T-cell (primary cell): ENCODE data around the gene RNF168. TPM values are rescaled to one million over a fixed set of nuclear protein-coding genes. Genes with fewer than 3 reads are reported as not detected.
"Not testable (repeated sequence)": the region's sequence is repeated elsewhere in the genome, so short reads cannot be mapped to it uniquely, and the experiment has no call there.

Source experiments
- ATAC-seq, 4 experiments: fragments of 200-7000 bp in 3 of 4; fragments of 150-1000 bp in 1 of 4; cut with Tn5 transposase; replicated peaks in 1 of 4; 1 replicate in 3 of 4; 2 replicates in 1 of 4; pipeline ENCODE4 v1.10.0; 2021; ENCODE audit warnings: moderate library complexity in 3 of 4, mild to moderate bottlenecking in 2 of 4, moderate number of reproducible peaks in 1 of 4
- CTCF ChIA-PET, 2 donors: fragments of 300-600 bp; sonication (Branson Sonifier 250); formaldehyde crosslinking; loops; one replicate each; lab custom pipeline; 2022; ENCODE audit warnings: antibody characterized with exemption in 2 of 2; lab: Charles Lee
- POLR2A ChIA-PET, 2 donors: fragments of 300-600 bp; sonication (Branson Sonifier 250); formaldehyde crosslinking; loops; one replicate each; lab custom pipeline; 2022; ENCODE audit warnings: antibody characterized with exemption in 2 of 2; lab: Charles Lee
- DNase-seq, 35 experiments: peaks; one replicate each; pipeline versions ENCODE4 v3.0.0 to v3.0.0-alpha.2; 2013 to 2023
- H3K27ac ChIP-seq: one replicate; pipeline ENCODE4 v1.5.1; 2013; ENCODE audit warnings: low read length
- H3K27me3 ChIP-seq, 2 experiments: replicated peaks in 1 of 2; 1 replicate in 1 of 2; 2 replicates in 1 of 2; pipeline versions ENCODE4 v1.6.1 to v1.7.0; 2013; ENCODE audit warnings: low read length in 1 of 2, mixed read lengths in 1 of 2; ENCODE audit not compliant: control insufficient read depth in 2 of 2, insufficient read depth in 2 of 2; ENCODE audit errors: extremely low read depth in 1 of 2
- H3K36me3 ChIP-seq, 2 donors: 1 replicate in 1 of 2; 2 replicates in 1 of 2; pipeline versions ENCODE4 v1.6.1 to v1.7.0; 2013; ENCODE audit warnings: low read length in 1 of 2; ENCODE audit not compliant: control insufficient read depth in 2 of 2, insufficient read depth in 1 of 2; ENCODE audit errors: extremely low read depth in 1 of 2
- H3K4me1 ChIP-seq, 2 experiments: 1 replicate in 1 of 2; 2 replicates in 1 of 2; pipeline versions ENCODE4 v1.6.1 to v1.7.0; 2013; ENCODE audit warnings: low read length in 2 of 2, mixed read lengths in 1 of 2; ENCODE audit not compliant: insufficient read depth in 2 of 2, control insufficient read depth in 1 of 2; ENCODE audit errors: extremely low read depth in 1 of 2
- H3K4me3 ChIP-seq, 2 donors: 1 replicate in 1 of 2; 2 replicates in 1 of 2; pipeline versions ENCODE4 v1.5.1 to v1.7.0; 2013; ENCODE audit warnings: mild to moderate bottlenecking in 2 of 2, low read length in 1 of 2, moderate library complexity in 1 of 2; ENCODE audit not compliant: control insufficient read depth in 1 of 2; ENCODE audit errors: extremely low read depth in 1 of 2
- H3K9me3 ChIP-seq: 2 replicates; pipeline ENCODE4 v1.7.0; 2013
- H3K27ac Mint-ChIP-seq, 2 donors: one replicate each; pipeline ENCODE4 v1.8.0; 2020 to 2021; ENCODE audit warnings: mild to moderate bottlenecking in 2 of 2, mixed read lengths in 2 of 2
- H3K27me3 Mint-ChIP-seq, 2 donors: one replicate each; pipeline ENCODE4 v1.8.0; 2021 to 2022; ENCODE audit warnings: mixed read lengths in 2 of 2
- H3K36me3 Mint-ChIP-seq: one replicate; pipeline ENCODE4 v1.8.0; 2021; ENCODE audit warnings: mixed read lengths
- H3K4me1 Mint-ChIP-seq, 3 donors: one replicate each; pipeline ENCODE4 v1.8.0; 2020 to 2022; ENCODE audit warnings: mixed read lengths in 3 of 3, mild to moderate bottlenecking in 1 of 3
- H3K4me3 Mint-ChIP-seq, 3 donors: one replicate each; pipeline ENCODE4 v1.8.0; 2020 to 2022; ENCODE audit warnings: mild to moderate bottlenecking in 3 of 3, mixed read lengths in 3 of 3, moderate library complexity in 3 of 3
- H3K9me3 Mint-ChIP-seq, 3 donors: one replicate each; pipeline ENCODE4 v1.8.0; 2020 to 2022; ENCODE audit warnings: mixed read lengths in 3 of 3
- WGBS: methylation state at CpG from one replicate; pipeline ENCODE4 v1.1.5; 2013; ENCODE audit warnings: missing lambda C conversion rate; ENCODE audit not compliant: insufficient coverage; 5-methylcytosine and 5-hydroxymethylcytosine counted together
- total RNA-seq, 35 experiments: library from RNA in 6 of 35; stranded (reverse) in 6 of 35; fragments of 120-200 nt in 1 of 35; gene quantifications; one replicate each; pipeline versions ENCODE4 v1.2.1 to v1.2.4 and lab custom pipeline; 2013 to 2026

RNF168 gene
- total RNA-seq, 5 donors from 2014 or later (not counting 1 experiment from before 2014, with no cell fraction given): 27.1 to 71.2 (median 64.8) TPM

DNA sequence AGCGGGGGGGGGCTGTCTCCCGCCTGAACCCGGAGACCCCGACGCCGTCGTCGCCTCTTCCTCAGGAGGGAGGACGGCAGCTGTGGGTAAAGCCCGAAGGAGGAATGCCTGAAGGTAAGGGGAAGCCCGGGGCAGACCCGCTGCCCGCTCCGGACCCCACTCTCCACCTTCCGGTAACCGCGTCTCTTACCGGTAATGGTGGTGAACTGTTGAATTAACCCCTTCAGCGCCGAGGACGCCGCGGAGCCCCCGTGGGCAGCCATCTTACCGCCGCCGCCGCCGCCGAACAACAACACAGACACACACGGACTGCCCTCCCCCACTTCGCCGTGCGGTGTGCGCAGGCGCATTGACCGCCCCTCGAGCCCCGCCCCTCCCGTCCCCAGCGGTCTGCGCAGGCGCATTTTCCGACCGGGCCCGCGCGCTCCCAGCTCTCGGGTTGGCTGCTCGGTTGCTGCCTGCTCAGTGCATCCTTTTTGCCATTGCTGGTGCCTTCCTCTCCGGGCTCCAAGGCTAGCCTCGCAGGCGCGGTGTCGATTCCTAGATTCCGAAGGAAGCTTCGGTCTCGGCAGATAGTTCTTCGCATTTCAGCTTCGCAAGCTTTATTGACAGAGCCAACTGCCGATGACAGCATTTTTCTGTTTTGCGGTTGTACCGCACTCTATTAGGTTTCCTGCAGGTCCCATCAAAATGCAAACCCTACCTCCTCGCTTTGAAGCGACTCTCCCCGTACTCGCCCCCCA lies 71.3 kb downstream of the RNF168 start, which contains the start of gene UBXN7:
Gene UBXN7, minus strand, starts transcription at position 291 of the 743 bp plus-strand sequence. Its CDS starts 28 bp downstream, at position 263.
- Histone ChIP-seq H3K4me1 (peaks cover 11 to 18% of the 10 kb centered on the region in 2 experiments), H3K4me3 (peak within 1 kb of the TSS; percentile 89 to 100), H3K9me3 (no peaks in the 10 kb centered on the region), H3K27ac (peak within 1 kb of the TSS; percentile 80), H3K27me3 (no peaks in the 10 kb centered on the region), H3K36me3 (peaks cover 0 to 5% of the 10 kb centered on the region in 2 donors)
- WGBS: 0% methylated on average over 54 of the region's 67 CpGs
- Mint-ChIP-seq H3K9me3 (no peaks in the 10 kb centered on the region), H3K27ac (peak within 1 kb of the TSS; percentile 57 to 95), H3K4me3 (peak within 1 kb of the TSS; percentile 73 to 86 (median 81)), H3K4me1 (peaks cover 29 to 32% (median 29%) of the 10 kb centered on the region in 3 donors), H3K36me3 (peaks cover 3% of the 10 kb centered on the region), H3K27me3 (no peaks in the 10 kb centered on the region)
- ChIA-PET CTCF (interaction anchor here (0.5 to 0.9 kb wide), 4 partner anchors 13 to 362 kb away, joined by 6 to 7 read pairs (median 6); no protein-coding TSS in a partner anchor), POLR2A (interaction anchor here in 1 of 2 donors (0.6 kb wide), 1 partner anchor 115 kb away, joined by 5 read pairs; the partner anchor contains the start of gene DYNLT2B)
- DNase-seq (peak; percentile 87 to 99 (median 95)), ATAC-seq (peak; percentile 88 to 89 (median 88))

DNA sequence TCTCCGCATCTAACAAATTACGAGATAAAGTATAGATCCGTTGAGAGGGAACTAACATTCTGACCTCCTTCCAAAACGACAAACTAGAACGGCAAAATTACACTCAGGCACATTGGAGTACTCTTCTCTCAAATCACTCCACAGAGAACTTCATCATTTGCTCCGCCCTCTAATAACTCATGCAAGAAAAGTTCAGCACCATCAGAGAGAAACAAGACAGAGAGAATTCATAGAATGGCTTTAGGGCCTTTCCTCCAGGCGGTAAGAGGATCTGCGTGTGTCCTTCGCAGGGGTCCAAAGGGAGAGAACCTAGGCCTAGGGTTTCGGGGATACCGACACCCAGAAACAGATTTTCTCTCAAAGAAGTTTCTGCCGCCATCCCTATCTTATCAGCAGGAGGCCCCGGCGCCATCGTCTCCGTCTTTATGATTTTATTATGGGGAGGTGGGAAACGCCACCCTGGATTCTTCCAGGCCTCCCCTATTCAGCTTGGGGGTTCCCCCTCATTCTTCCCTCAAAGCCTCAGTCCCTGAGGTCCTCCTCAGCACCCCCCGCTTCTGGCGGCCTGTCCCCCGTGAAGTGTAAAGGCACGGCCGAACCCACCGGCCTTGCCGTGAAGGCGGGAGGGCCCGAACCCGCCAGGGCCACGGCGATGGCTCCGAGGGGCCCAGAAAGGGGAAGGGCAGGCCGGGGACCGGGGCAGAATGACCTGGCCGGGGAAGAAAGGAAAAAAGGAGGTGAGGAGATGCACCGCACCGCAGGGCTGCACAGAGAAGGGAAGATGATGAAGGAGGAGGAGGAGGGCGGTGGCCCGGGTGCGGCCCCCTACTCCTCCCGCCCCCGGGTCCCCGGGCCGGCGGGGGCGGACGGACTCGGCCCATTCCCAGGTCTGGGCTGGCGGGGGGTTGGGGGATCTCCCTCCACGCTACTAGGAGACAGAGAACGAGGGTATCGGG lies 72.1 kb downstream of the RNF168 start:
- Mint-ChIP-seq H3K27me3 (no peaks in the 10 kb centered on the region), H3K36me3 (peaks cover 7% of the 10 kb centered on the region), H3K4me1 (peaks cover 31 to 40% (median 32%) of the 10 kb centered on the region in 3 donors), H3K4me3 (peak overlapping the region; percentile 73 to 86 (median 81)), H3K27ac (peak overlapping the region; percentile 57 to 95), H3K9me3 (no peaks in the 10 kb centered on the region)
- 3% methylated on average over 26 of the region's 50 CpGs for WGBS
- peak overlapping the region; percentile 89 to 100 for H3K4me3 ChIP-seq
- ATAC-seq (peak; percentile 17 to 30 (median 19)), DNase-seq (peak in 24 of 35 experiments; percentile 1 to 54 (median 9))
- ChIA-PET CTCF (interaction anchor here in 1 of 2 donors (0.6 kb wide), 1 partner anchor 14 kb away, joined by 7 read pairs; no protein-coding TSS in a partner anchor), POLR2A (no interaction called here)
- peaks cover 0 to 5% of the 10 kb centered on the region in 2 donors for H3K36me3 ChIP-seq
- H3K4me1 ChIP-seq: peaks cover 11 to 18% of the 10 kb centered on the region in 2 experiments
- H3K27ac ChIP-seq: peak overlapping the region; percentile 80
- no peaks in the 10 kb centered on the region for H3K27me3 ChIP-seq
- no peaks in the 10 kb centered on the region for H3K9me3 ChIP-seq

DNA sequence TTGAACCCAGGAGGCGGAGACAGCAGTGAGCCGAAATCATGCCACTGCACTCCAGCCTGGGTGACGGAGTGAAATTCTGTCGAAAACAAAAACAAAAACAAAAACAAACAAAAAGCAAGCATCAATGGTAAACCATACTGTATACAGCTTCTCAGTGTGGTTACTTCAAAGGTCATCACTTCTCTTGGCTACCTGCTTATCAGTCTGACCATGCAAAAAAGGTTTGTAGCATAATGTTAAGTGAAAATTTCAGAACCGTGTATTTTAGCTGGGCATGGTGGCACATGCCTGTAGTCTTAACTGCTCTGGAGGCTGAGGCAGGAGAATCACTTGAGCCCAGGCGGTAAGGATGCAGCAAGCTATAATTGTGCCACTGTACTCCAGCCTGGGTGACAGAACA lies 75.5 kb downstream of the RNF168 start:
- no peak overlapping the region for H3K27ac Mint-ChIP-seq
- H3K36me3 Mint-ChIP-seq: peaks cover 7% of the 10 kb centered on the region
- peaks cover 8 to 19% of the 10 kb centered on the region in 2 experiments for H3K4me1 ChIP-seq
- DNase-seq (no peak), ATAC-seq (no peak)
- no peak overlapping the region for H3K4me3 Mint-ChIP-seq
- POLR2A ChIA-PET: interaction anchor here in 1 of 2 donors (0.6 kb wide), 1 partner anchor 43 kb away, joined by 7 read pairs; no protein-coding TSS in a partner anchor
- no peaks in the 10 kb centered on the region for H3K27me3 Mint-ChIP-seq
- H3K36me3 ChIP-seq: peaks cover 6 to 12% of the 10 kb centered on the region in 2 donors
- CTCF ChIA-PET: no interaction called here
- peaks cover 45 to 57% (median 47%) of the 10 kb centered on the region in 3 donors for H3K4me1 Mint-ChIP-seq
- H3K27ac ChIP-seq: no peak overlapping the region
- no peak overlapping the region for H3K4me3 ChIP-seq
- H3K27me3 ChIP-seq: no peaks in the 10 kb centered on the region
- H3K9me3 ChIP-seq: no peaks in the 10 kb centered on the region
- H3K9me3 Mint-ChIP-seq: no peaks in the 10 kb centered on the region
- WGBS: 88% methylated on average over 3 of the region's 6 CpGs

DNA sequence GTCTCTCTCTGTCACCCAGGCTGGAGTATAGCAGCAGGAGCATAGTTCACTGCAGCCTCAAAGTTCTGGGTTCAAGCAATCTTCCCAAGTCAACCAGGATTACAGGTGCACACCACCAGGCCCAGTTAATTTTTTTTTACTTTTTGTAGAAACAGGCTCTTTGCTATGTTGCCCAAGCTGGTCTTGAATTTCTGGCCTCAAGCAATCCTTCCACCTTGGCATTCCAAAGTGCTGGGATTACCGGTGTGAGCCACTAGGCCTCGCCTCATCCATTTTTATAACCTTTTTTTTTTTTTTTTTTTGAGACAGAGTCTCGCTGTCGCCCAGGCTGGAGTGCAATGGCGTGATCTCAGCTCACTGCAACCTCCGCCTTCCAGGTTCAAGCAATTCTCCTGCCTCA lies 79.1 kb downstream of the RNF168 start:
- WGBS: 100% methylated on average over 1 of the region's 6 CpGs
- not testable (repeated sequence) for H3K27ac Mint-ChIP-seq, H3K27me3 Mint-ChIP-seq

DNA sequence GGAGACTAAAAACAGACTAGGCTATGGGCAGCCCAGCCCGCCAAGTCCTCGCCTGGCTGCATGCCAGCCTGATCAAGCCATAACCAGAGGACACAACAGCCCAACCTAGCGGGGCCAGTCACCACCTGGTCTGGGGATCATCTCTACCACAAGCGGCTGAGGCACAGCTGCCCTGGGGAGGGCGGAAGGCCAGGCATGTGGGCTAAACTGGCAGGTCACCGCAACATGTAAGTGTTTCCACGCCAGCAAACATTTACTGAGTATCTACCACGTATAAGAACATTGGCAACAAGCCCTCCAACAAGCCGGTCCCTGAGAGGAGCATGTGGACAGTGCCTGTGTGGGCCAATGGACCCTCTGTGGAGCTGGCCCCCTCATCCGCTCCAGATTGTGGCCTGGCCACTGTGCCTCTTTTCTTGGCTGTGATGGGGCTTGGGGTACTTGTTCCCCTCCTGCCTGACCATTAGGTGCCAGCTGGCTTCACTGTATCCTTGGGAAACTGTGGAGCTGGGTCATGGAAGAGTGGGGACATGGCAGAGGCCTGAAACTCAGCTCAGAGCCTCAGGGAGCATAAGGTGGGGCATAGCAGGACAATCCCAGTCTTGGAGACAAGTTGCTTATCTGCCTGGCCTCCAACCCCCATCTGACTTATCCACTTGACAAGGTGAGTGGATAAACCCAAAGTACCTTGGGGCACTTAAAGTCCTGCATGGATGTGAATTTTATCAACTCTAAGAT lies 80.4 kb downstream of the RNF168 start:
- Mint-ChIP-seq H3K27me3 (no peaks in the 10 kb centered on the region), H3K4me3 (no peak overlapping the region), H3K36me3 (peaks cover 11% of the 10 kb centered on the region), H3K4me1 (peaks cover 61 to 74% (median 63%) of the 10 kb centered on the region in 3 donors), H3K27ac (no peak overlapping the region), H3K9me3 (no peaks in the 10 kb centered on the region)
- DNase-seq (no peak), ATAC-seq (no peak)
- Histone ChIP-seq H3K36me3 (peaks cover 8 to 12% of the 10 kb centered on the region in 2 donors), H3K27ac (no peak overlapping the region), H3K4me1 (peaks cover 0 to 14% of the 10 kb centered on the region in 2 experiments), H3K9me3 (no peaks in the 10 kb centered on the region), H3K4me3 (no peak overlapping the region), H3K27me3 (no peaks in the 10 kb centered on the region)
- ChIA-PET POLR2A (interaction anchor here (0.6 kb wide), 2 partner anchors 34 to 340 kb away, joined by 5 to 9 read pairs; no protein-coding TSS in a partner anchor), CTCF (interaction anchor here in 1 of 2 donors (0.6 to 0.7 kb wide), 2 partner anchors 406 to 1029 kb away, joined by 3 to 6 read pairs; no protein-coding TSS in a partner anchor)
- WGBS: 88% methylated on average over 9 of the region's 10 CpGs

More for the DNA sequence above, 79.1 kb downstream of the RNF168 start:
- H3K9me3 Mint-ChIP-seq, ATAC-seq, CTCF ChIA-PET, H3K9me3 ChIP-seq, H3K4me3 Mint-ChIP-seq, H3K27ac ChIP-seq, H3K4me3 ChIP-seq, H3K27me3 ChIP-seq, DNase-seq: not testable (repeated sequence)
- H3K4me1 Mint-ChIP-seq: peaks cover 52 to 68% (median 55%) of the 10 kb centered on the region in 3 donors
- POLR2A ChIA-PET: interaction anchor here in 1 of 2 donors (0.6 to 0.7 kb wide), 2 partner anchors 84 to 110 kb away, joined by 5 to 7 read pairs; no protein-coding TSS in a partner anchor
- Histone ChIP-seq H3K36me3 (peaks cover 8 to 12% of the 10 kb centered on the region in 2 donors), H3K4me1 (peaks cover 0 to 14% of the 10 kb centered on the region in 2 experiments)
- H3K36me3 Mint-ChIP-seq: peaks cover 11% of the 10 kb centered on the region
